Measurements from ENCODE around the gene ENHO. TPM values are rescaled to one million over a fixed set of nuclear protein-coding genes. Genes with fewer than 3 reads are reported as not detected.

ENHO gene
- total and polyA plus RNA-seq, 7 donors, result 0.20 to 1.2 (median 0.37) TPM; not detected in 1

DNA sequence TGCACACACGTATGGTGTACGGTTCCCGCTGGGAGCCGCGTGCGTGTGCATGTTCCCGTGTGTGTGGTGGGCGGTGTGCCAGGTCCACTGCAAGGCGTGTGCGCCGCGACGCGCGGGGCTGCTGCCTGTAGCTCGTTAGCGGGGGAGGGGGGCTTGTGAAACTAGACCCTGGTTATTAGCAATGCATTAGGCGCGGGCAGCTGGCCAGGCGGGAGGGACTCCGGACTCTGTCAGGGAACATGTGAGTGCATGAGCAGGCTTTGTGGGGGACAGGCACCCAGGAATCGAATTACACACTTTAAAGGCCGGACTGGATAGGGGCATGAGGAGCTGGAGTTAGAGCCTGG, 32.2 kb upstream of the ENHO start:
- 30 to 47% (median 33%) methylated on average over 23 of the region's 23 CpGs for WGBS, 3 donors

DNA sequence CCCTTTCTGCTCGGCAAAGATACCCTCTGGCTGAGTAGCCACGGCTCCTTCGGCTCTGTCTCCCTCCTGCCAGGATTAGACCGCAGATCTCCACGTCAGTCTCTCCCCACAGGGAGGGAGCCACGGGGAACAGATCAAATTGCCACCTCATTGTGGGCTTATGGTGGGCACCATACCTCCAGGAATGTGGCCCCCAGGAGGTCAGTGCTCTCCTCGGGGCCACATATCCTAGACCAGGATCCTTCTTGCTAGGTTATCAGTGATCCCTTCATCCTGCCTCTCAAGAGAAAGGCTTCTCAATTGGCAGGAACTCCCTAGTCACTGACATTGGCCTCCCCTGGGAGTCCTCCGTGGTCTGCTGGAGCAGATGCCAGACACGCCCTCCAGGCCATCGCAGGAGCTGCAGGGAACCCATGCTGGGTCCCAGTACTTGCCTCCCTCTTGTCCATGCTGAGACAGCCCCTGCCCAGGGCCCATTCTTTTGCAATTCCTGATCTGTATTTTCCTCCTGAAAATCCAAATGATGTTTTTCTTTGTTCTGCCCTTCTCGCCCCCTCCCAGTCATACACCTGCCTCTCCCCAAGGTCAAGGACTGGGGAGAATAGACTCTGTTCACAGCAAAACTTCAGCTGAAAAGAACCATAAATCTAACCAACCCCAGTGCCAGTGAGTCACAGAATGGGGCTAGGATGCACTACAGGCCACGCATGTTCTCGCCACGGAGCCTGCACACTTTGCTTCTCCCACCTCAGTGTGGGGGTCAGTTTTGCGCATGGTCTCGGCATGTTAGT, 31.6 kb upstream of the ENHO start:
- intact Hi-C loops (cut with DNase I), result no loop called here
- DNase-seq (peak in 1 of 2 donors; percentile 50), ATAC-seq (no peak)
- Histone ChIP-seq H3K4me3 (no peak overlapping the region), H3K27me3 (ENCODE audit: insufficient read depth in 3 of 3, low read length in 2 of 3) (no peaks in the 10 kb centered on the region), H3K4me1 (peaks cover 34% of the 10 kb centered on the region), H3K36me3 (ENCODE audit: insufficient read depth in 1 of 2, low read depth in 1 of 2) (peaks cover 0 to 22% of the 10 kb centered on the region in 2 donors), H3K9me3 (no peaks in the 10 kb centered on the region), H3K27ac (peak overlapping the region; percentile 50)
- TF ChIP-seq, protein P1, sequence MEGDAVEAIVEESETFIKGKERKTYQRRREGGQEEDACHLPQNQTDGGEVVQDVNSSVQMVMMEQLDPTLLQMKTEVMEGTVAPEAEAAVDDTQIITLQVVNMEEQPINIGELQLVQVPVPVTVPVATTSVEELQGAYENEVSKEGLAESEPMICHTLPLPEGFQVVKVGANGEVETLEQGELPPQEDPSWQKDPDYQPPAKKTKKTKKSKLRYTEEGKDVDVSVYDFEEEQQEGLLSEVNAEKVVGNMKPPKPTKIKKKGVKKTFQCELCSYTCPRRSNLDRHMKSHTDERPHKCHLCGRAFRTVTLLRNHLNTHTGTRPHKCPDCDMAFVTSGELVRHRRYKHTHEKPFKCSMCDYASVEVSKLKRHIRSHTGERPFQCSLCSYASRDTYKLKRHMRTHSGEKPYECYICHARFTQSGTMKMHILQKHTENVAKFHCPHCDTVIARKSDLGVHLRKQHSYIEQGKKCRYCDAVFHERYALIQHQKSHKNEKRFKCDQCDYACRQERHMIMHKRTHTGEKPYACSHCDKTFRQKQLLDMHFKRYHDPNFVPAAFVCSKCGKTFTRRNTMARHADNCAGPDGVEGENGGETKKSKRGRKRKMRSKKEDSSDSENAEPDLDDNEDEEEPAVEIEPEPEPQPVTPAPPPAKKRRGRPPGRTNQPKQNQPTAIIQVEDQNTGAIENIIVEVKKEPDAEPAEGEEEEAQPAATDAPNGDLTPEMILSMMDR (IDR thresholded peaks at IDR 0.05), result no peak
- 52 to 73% (median 59%) methylated on average over 16 of the region's 16 CpGs for WGBS, 3 donors

More for the DNA sequence above, 32.2 kb upstream of the ENHO start:
- H3K4me1 ChIP-seq, result peaks cover 39% of the 10 kb centered on the region
- H3K27ac ChIP-seq, result peak overlapping the region; percentile 3
- no peak for ATAC-seq
- intact Hi-C loops (cut with DNase I), result no loop called here
- TF ChIP-seq, protein P1 (IDR thresholded peaks at IDR 0.05), result no peak
- no peaks in the 10 kb centered on the region for H3K27me3 ChIP-seq (ENCODE audit: insufficient read depth in 3 of 3, low read length in 2 of 3)
- no peaks in the 10 kb centered on the region for H3K9me3 ChIP-seq
- no peak overlapping the region for H3K4me3 ChIP-seq
- H3K36me3 ChIP-seq (ENCODE audit: insufficient read depth in 1 of 2, low read depth in 1 of 2), result peaks cover 0 to 22% of the 10 kb centered on the region in 2 donors
- peak; percentile 44 to 65 for DNase-seq

DNA sequence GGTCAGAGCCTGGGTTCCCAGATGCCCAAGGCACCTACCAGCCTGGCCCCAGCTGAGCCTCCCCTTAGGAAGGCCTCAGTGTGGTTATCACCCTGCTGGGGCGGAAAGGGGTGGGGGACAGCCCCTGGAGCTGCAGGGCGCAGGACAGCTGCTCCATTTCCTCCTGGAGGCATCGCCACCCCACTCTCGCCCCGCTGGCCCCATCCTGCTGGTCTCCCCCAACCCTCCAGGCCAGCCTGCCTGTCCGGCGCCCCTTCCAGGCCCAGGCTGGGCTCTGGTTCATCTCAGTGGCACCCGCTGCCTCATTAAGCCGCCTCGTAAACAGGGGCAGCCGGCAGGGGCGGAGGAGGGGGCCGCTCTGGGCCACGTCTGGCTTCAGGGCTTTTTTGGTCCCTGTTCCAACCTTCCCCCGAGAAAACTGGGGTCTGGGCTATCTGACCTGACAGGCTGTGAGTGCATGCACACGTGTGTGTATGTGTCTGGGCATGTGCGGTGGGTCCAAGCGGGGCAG, 30.8 kb upstream of the ENHO start:
- no peak overlapping the region for H3K27ac ChIP-seq
- WGBS, 3 donors, result 85 to 91% (median 85%) methylated on average over 17 to 18 of the region's 18 CpGs
- H3K9me3 ChIP-seq, result no peaks in the 10 kb centered on the region
- DNase-seq (peak in 1 of 2 donors; percentile 46), ATAC-seq (no peak)
- peaks cover 0 to 22% of the 10 kb centered on the region in 2 donors for H3K36me3 ChIP-seq (ENCODE audit: insufficient read depth in 1 of 2, low read depth in 1 of 2)
- TF ChIP-seq, protein P1 (IDR thresholded peaks at IDR 0.05), result no peak
- intact Hi-C loops (cut with DNase I), result no loop called here
- peaks cover 29% of the 10 kb centered on the region for H3K4me1 ChIP-seq
- no peak overlapping the region for H3K4me3 ChIP-seq
- H3K27me3 ChIP-seq (ENCODE audit: insufficient read depth in 3 of 3, low read length in 2 of 3), result no peaks in the 10 kb centered on the region

DNA sequence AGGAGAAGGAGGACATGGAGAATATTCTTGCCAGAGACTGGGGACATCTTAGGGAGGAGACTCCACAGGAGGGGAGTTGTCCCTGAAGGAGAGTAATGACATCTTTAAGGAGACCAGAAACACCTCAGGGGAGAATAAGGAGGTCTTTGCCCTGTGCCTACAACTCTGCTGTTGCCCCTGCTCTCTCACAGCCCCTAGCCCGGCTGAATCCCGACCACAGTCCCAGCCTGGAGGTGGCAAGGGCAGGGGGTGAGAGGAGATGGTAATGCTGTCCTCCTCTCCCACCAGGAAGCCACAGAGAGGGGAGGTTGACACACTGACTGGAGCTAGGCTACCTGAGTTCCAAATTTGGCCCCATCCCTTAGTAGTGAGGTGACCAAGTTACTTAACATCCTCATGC, 30.2 kb upstream of the ENHO start:
- TF ChIP-seq, protein P1 (IDR thresholded peaks at IDR 0.05), result no peak
- Histone ChIP-seq H3K27ac (no peak overlapping the region), H3K4me3 (no peak overlapping the region), H3K27me3 (ENCODE audit: insufficient read depth in 3 of 3, low read length in 2 of 3) (no peaks in the 10 kb centered on the region), H3K36me3 (ENCODE audit: insufficient read depth in 1 of 2, low read depth in 1 of 2) (peaks cover 0 to 22% of the 10 kb centered on the region in 2 donors), H3K9me3 (no peaks in the 10 kb centered on the region), H3K4me1 (peaks cover 23% of the 10 kb centered on the region)
- ATAC-seq, result no peak
- WGBS, 3 donors, result 92 to 97% (median 94%) methylated on average over 2 of the region's 2 CpGs
- peak in 1 of 2 donors; percentile 43 for DNase-seq
- intact Hi-C loops (cut with DNase I), result no loop called here
